Osteocyte (in vitro differentiated cells): ENCODE data around the gene AIF1. TPM values are rescaled to one million over a fixed set of nuclear protein-coding genes. Genes with fewer than 3 reads are reported as not detected.

Experiments
- DNase-seq: peaks from one replicate; pipeline ENCODE4 v3.0.0; 2021; ENCODE audit warnings: mixed read lengths; ENCODE audit not compliant: unreplicated experiment; ENCODE audit errors: extremely low spot score
- H3K27ac Mint-ChIP-seq: one replicate; pipeline ENCODE4 v1.8.0; 2021; ENCODE audit warnings: mild to moderate bottlenecking, mixed read lengths; ENCODE audit not compliant: unreplicated experiment
- H3K27me3 Mint-ChIP-seq: one replicate; pipeline ENCODE4 v1.8.0; 2021; ENCODE audit warnings: mixed read lengths; ENCODE audit not compliant: unreplicated experiment
- H3K36me3 Mint-ChIP-seq: one replicate; pipeline ENCODE4 v1.8.0; 2021; ENCODE audit warnings: mixed read lengths; ENCODE audit not compliant: unreplicated experiment
- H3K4me1 Mint-ChIP-seq: one replicate; pipeline ENCODE4 v1.8.0; 2021; ENCODE audit warnings: mixed read lengths; ENCODE audit not compliant: unreplicated experiment
- H3K4me3 Mint-ChIP-seq: one replicate; pipeline ENCODE4 v1.8.0; 2021; ENCODE audit warnings: mild to moderate bottlenecking, moderate library complexity, mixed read lengths; ENCODE audit not compliant: unreplicated experiment
- H3K9me3 Mint-ChIP-seq: one replicate; pipeline ENCODE4 v1.8.0; 2021; ENCODE audit warnings: mixed read lengths; ENCODE audit not compliant: unreplicated experiment
- CTCF ChIP-seq: fragments of 200-600 bp; sonication (generic); IDR thresholded peaks from 2 replicates; pipeline ENCODE4 v1.5.0; 2021; ENCODE audit warnings: antibody characterized with exemption, mild to moderate bottlenecking, moderate library complexity
- total RNA-seq: library from RNA; stranded (reverse); gene quantifications from 2 replicates; pipeline ENCODE4 v1.2.1, GENCODE V29; 2021

Gene AIF1
- total RNA-seq, 1 donor from 2014 or later: not detected

GRCh38 chr6:31640612-31641011, 25.6 kb downstream of the AIF1 start:
- Mint-ChIP-seq H3K27ac (peak overlapping the region; percentile 23), H3K9me3 (no peaks in the 10 kb centered on the region), H3K4me1 (no peaks in the 10 kb centered on the region), H3K4me3 (no peak overlapping the region), H3K36me3 (peaks cover 32% of the 10 kb centered on the region), H3K27me3 (no peaks in the 10 kb centered on the region)
- DNase-seq: no peak
- TF ChIP-seq CTCF: no peak

- no peak for DNase-seq
- peaks cover 34% of the 10 kb centered on the region for H3K36me3 Mint-ChIP-seq
- H3K4me1 Mint-ChIP-seq: no peaks in the 10 kb centered on the region
- H3K9me3 Mint-ChIP-seq: no peaks in the 10 kb centered on the region
- no peak overlapping the region for H3K27ac Mint-ChIP-seq
- no peak for TF ChIP-seq CTCF
- H3K27me3 Mint-ChIP-seq: no peaks in the 10 kb centered on the region
- H3K4me3 Mint-ChIP-seq: no peak overlapping the region
Measured at GRCh38 chr6:31641370-31641769, 26.3 kb downstream of the AIF1 start.

- TF ChIP-seq CTCF: no peak
- no peaks in the 10 kb centered on the region for H3K4me1 Mint-ChIP-seq
- H3K27me3 Mint-ChIP-seq: no peaks in the 10 kb centered on the region
- no peak overlapping the region for H3K27ac Mint-ChIP-seq
- H3K9me3 Mint-ChIP-seq: no peaks in the 10 kb centered on the region
- H3K4me3 Mint-ChIP-seq: no peak overlapping the region
- DNase-seq: no peak
- H3K36me3 Mint-ChIP-seq: peaks cover 36% of the 10 kb centered on the region
Measured at GRCh38 chr6:31642798-31643570, 27.9 kb downstream of the AIF1 start.

GRCh38 chr6:31643818-31644454, 28.9 kb downstream of the AIF1 start:
- H3K9me3 Mint-ChIP-seq: no peaks in the 10 kb centered on the region
- H3K36me3 Mint-ChIP-seq: peaks cover 43% of the 10 kb centered on the region
- no peaks in the 10 kb centered on the region for H3K4me1 Mint-ChIP-seq
- no peak overlapping the region for H3K4me3 Mint-ChIP-seq
- TF ChIP-seq CTCF: no peak
- H3K27me3 Mint-ChIP-seq: no peaks in the 10 kb centered on the region
- no peak overlapping the region for H3K27ac Mint-ChIP-seq
- no peak for DNase-seq

- H3K9me3 Mint-ChIP-seq: no peaks in the 10 kb centered on the region
- no peak for DNase-seq
- H3K27me3 Mint-ChIP-seq: no peaks in the 10 kb centered on the region
- TF ChIP-seq CTCF: no peak
- H3K4me3 Mint-ChIP-seq: no peak overlapping the region
- no peak overlapping the region for H3K27ac Mint-ChIP-seq
- H3K36me3 Mint-ChIP-seq: peaks cover 46% of the 10 kb centered on the region
- peaks cover 6% of the 10 kb centered on the region for H3K4me1 Mint-ChIP-seq
Measured at GRCh38 chr6:31645325-31645724, 30.3 kb downstream of the AIF1 start.
